OCI-LY3 (cell line): ENCODE results near the gene TMEM129.

Experiments used
- CTCF ChIP-seq: fragments of 200-600, 300-600 bp; sonication (generic); IDR thresholded peaks from 2 replicates; pipeline ENCODE4 v1.5.1; 2014; ENCODE audit warnings: antibody characterized with exemption, low read length, low read depth
- EZH2phosphoT487 ChIP-seq: fragments of 200-600 bp; shearing (Covaris generic); IDR thresholded peaks from 2 replicates; pipeline ENCODE4 v1.6.1; 2018; ENCODE audit warnings: antibody characterized with exemption, mixed run types, low read depth

- no peak for TF ChIP-seq CTCF
- TF ChIP-seq EZH2phosphoT487, result no peak
Measured at GRCh38 chr4:1743551-1743950, 22.4 kb upstream of the TMEM129 start.
